Measurements from ENCODE around the gene IPPK.

Gene IPPK

DNA sequence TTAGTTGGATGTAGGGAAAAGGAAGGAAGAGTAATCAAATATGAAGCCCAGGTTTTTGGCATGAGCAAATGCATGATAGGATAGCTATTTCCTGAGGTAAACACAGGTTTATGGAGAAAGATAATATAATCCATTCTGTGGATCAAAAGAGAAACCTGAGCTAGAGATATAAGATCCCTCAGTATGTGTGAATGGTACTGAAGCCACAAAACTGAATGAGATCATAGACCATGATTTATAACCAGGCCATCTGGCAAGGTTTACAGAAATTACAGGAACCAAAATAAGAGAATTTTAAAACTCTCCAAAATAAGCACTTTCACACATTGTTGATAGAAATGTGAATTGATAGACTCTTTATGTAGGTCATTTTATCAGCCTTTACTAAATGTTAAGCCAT lies 105.4 kb downstream of the IPPK start:
- TF ChIP-seq JUND (IDR thresholded peaks at IDR 0.05; ENCODE audit: low read depth): no peak
- in situ Hi-C loops (cut with HindIII; ENCODE audit: low pct_unique_long_range_greater_than_20kb, low sequenced_read_pairs): no loop called here
- no peak for DNase-seq (ENCODE audit: low read depth in 1 of 2, low spot score in 1 of 2)
